Upper lobe of right lung (tissue), 1 donor: ENCODE data around the gene PDC. TPM values are rescaled to one million over a fixed set of nuclear protein-coding genes. Genes with fewer than 3 reads are reported as not detected.

Source experiments
- ATAC-seq: fragments of 200-7000 bp; cut with Tn5 transposase; one replicate; pipeline ENCODE4 v1.9.1; 2020; ENCODE audit warnings: mild to moderate bottlenecking, moderate library complexity
- DNase-seq: peaks from one replicate; pipeline ENCODE4 v3.0.0-alpha.2; 2020
- H3K27ac ChIP-seq: fragments of 200-600 bp; one replicate; pipeline ENCODE4 v1.8.0; 2022
- H3K27me3 ChIP-seq: fragments of 200-600 bp; one replicate; pipeline ENCODE4 v1.8.0; 2022; ENCODE audit warnings: mild to moderate bottlenecking
- H3K36me3 ChIP-seq: fragments of 200-600 bp; one replicate; pipeline ENCODE4 v1.8.0; 2022
- H3K4me1 ChIP-seq: fragments of 200-600 bp; one replicate; pipeline ENCODE4 v1.8.0; 2022
- H3K4me3 ChIP-seq: fragments of 200-600 bp; one replicate; pipeline ENCODE4 v1.8.0; 2022; ENCODE audit warnings: mild to moderate bottlenecking
- H3K9me3 ChIP-seq: fragments of 200-600 bp; one replicate; pipeline ENCODE4 v1.8.0; 2022
- intact Hi-C: fragments of 100-400 bp; cut with DNase I; formaldehyde crosslinking; loops from one replicate; pipeline ENCODE4 v1.11.0; 2022
- total RNA-seq: library from RNA; stranded (reverse); fragmentation: NEBNext Ultra II Directional; extraction: Animal tissue kit (Norgen Biotek cat#: 25700); gene quantifications from one replicate; pipeline ENCODE4 v1.2.1, GENCODE V29; 2021
- TF ChIP-seq, protein P1 (sequence below): fragments of 200-600 bp; IDR thresholded peaks from one replicate; pipeline ENCODE4 v1.8.0; 2022; ENCODE audit warnings: antibody characterized with exemption
- donor health status: DM: no; HTN: yes; CAD: no; lungs with severe emphysema.

The PDC gene
- total RNA-seq, 1 donor from 2014 or later = not detected

DNA sequence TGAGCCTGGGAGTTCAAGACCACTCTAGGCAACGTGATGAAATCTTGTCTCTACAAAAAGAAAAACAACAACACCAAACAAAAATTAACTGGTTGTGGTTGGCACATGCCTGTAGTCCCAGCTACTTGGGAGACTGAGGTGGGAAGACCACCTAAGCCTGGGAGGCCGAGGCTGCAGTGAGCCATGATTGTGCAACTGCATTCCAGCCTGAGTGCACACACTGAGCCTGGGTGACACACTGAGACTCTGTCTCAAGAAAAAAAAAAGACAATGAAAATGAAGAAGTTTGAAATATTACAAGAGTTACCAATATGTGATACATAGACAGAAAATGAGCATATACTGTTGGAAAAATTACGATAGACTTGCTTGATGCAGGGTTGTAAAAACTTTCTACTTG, 31.9 kb downstream of the PDC start:
- TF ChIP-seq, protein P1, sequence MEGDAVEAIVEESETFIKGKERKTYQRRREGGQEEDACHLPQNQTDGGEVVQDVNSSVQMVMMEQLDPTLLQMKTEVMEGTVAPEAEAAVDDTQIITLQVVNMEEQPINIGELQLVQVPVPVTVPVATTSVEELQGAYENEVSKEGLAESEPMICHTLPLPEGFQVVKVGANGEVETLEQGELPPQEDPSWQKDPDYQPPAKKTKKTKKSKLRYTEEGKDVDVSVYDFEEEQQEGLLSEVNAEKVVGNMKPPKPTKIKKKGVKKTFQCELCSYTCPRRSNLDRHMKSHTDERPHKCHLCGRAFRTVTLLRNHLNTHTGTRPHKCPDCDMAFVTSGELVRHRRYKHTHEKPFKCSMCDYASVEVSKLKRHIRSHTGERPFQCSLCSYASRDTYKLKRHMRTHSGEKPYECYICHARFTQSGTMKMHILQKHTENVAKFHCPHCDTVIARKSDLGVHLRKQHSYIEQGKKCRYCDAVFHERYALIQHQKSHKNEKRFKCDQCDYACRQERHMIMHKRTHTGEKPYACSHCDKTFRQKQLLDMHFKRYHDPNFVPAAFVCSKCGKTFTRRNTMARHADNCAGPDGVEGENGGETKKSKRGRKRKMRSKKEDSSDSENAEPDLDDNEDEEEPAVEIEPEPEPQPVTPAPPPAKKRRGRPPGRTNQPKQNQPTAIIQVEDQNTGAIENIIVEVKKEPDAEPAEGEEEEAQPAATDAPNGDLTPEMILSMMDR = no peak
- intact Hi-C loops = no loop called here
- H3K27me3 ChIP-seq = no peaks in the 10 kb centered on the region
- H3K4me1 ChIP-seq = no peaks in the 10 kb centered on the region
- no peaks in the 10 kb centered on the region for H3K9me3 ChIP-seq
- ATAC-seq (no peak), DNase-seq (no peak)
- H3K27ac ChIP-seq = no peak overlapping the region
- no peaks in the 10 kb centered on the region for H3K36me3 ChIP-seq
- no peak overlapping the region for H3K4me3 ChIP-seq

DNA sequence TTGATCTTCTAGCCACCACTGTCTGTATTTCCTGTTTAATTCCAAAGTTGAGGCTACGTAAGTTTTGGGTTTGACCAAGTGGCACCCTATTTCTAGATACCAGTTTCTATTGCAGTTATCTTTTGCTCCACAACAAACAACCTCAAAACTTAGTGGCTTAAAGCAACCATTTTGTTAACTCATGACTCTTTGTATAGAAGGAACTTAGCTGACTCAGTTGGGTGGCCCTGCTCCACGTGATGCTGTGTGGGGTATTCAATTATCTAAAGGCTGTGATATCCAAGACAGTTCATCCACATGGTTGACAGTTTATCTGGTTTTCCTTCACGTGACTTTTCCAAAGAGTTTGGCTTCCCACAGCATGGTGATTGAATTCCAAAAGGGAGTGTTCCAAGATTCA, 34.8 kb downstream of the PDC start:
- Histone ChIP-seq H3K4me1 (no peaks in the 10 kb centered on the region), H3K36me3 (peaks cover 3% of the 10 kb centered on the region), H3K4me3 (no peak overlapping the region), H3K9me3 (no peaks in the 10 kb centered on the region), H3K27ac (no peak overlapping the region), H3K27me3 (no peaks in the 10 kb centered on the region)
- no peak for ATAC-seq
- TF ChIP-seq, protein P1 = no peak
- intact Hi-C loops = no loop called here
- DNase-seq = no peak

GRCh38 chr1:186424539-186424938, 36.4 kb downstream of the PDC start:
- DNase-seq (no peak), ATAC-seq (no peak)
- Histone ChIP-seq H3K4me1 (no peaks in the 10 kb centered on the region), H3K4me3 (no peak overlapping the region), H3K27ac (no peak overlapping the region), H3K27me3 (no peaks in the 10 kb centered on the region), H3K36me3 (peaks cover 15% of the 10 kb centered on the region), H3K9me3 (no peaks in the 10 kb centered on the region)
- TF ChIP-seq, protein P1 = no peak
- intact Hi-C loops = no loop called here

- no peak overlapping the region for H3K27ac ChIP-seq
- H3K4me3 ChIP-seq = no peak overlapping the region
- no peaks in the 10 kb centered on the region for H3K9me3 ChIP-seq
- H3K27me3 ChIP-seq = no peaks in the 10 kb centered on the region
- DNase-seq (no peak), ATAC-seq (no peak)
- no peaks in the 10 kb centered on the region for H3K4me1 ChIP-seq
- peaks cover 26% of the 10 kb centered on the region for H3K36me3 ChIP-seq
- TF ChIP-seq, protein P1 = no peak
- intact Hi-C loops = no loop called here
These were observed 39.5 kb downstream of the PDC start for GRCh38 chr1:186421446-186421845.

- no peaks in the 10 kb centered on the region for H3K9me3 ChIP-seq
- no peak for DNase-seq
- H3K27ac ChIP-seq = no peak overlapping the region
- no peaks in the 10 kb centered on the region for H3K4me1 ChIP-seq
- H3K27me3 ChIP-seq = no peaks in the 10 kb centered on the region
- TF ChIP-seq, protein P1 = no peak
- no peak overlapping the region for H3K4me3 ChIP-seq
- H3K36me3 ChIP-seq = peaks cover 26% of the 10 kb centered on the region
- no peak for ATAC-seq
- intact Hi-C loops = no loop called here
These were observed 40.0 kb downstream of the PDC start for GRCh38 chr1:186420923-186421322.

DNA sequence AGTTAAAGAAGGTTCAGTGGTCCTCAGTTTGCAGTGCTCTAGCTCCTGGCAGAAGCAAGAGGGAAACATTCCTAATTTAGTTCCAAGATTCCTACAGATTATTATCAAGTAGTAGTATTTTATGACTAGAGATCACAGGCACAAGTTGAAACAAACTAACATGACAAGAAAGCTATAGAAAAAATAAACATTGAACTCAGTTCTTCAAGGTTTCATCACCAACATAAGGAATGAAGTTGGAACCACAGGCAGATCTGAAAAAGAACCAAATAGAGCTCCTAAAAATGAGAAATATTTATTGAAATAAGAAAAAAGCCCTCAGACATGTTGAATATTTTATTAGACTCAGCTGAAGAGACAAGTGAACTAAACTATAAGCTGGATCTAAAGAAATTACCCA, 40.6 kb downstream of the PDC start:
- Histone ChIP-seq H3K4me1 (no peaks in the 10 kb centered on the region), H3K36me3 (peaks cover 26% of the 10 kb centered on the region), H3K4me3 (no peak overlapping the region), H3K9me3 (no peaks in the 10 kb centered on the region), H3K27me3 (no peaks in the 10 kb centered on the region), H3K27ac (peak overlapping the region; percentile 39)
- DNase-seq = no peak
- TF ChIP-seq, protein P1 = no peak
- ATAC-seq = no peak
- intact Hi-C loops = no loop called here
